Stromal cell of bone marrow (primary cell): Measurements from ENCODE around the gene PPP2R3B.
"Not testable (repeated sequence)": the region's sequence is repeated elsewhere in the genome, so short reads cannot be mapped to it uniquely, and the experiment has no call there.

Source experiments
- DNase-seq: peaks from one replicate; pipeline ENCODE4 v3.0.0-alpha.2; 2012; ENCODE audit warnings: low read depth

The PPP2R3B gene

GRCh38 chrX:353566-354535, 32.9 kb downstream of the PPP2R3B start:
- DNase-seq, result no peak

- no peak for DNase-seq
Measured at GRCh38 chrX:352582-353314, 34.0 kb downstream of the PPP2R3B start.

- no peak for DNase-seq
Measured at GRCh38 chrX:352181-352580, 34.5 kb downstream of the PPP2R3B start.

GRCh38 chrX:351736-352135, 35.0 kb downstream of the PPP2R3B start:
- DNase-seq, result no peak

- DNase-seq, result not testable (repeated sequence)
Measured at GRCh38 chrX:351324-351641, 35.4 kb downstream of the PPP2R3B start.

GRCh38 chrX:350534-351323, 36.0 kb downstream of the PPP2R3B start:
- no peak for DNase-seq

- no peak for DNase-seq
Measured at GRCh38 chrX:350148-350533, 36.6 kb downstream of the PPP2R3B start.

- no peak for DNase-seq
Measured at GRCh38 chrX:349702-350101, 37.0 kb downstream of the PPP2R3B start.

- no peak for DNase-seq
Measured at GRCh38 chrX:349196-349595, 37.5 kb downstream of the PPP2R3B start.

- DNase-seq, result no peak
Measured at GRCh38 chrX:348461-349117, 38.1 kb downstream of the PPP2R3B start.

GRCh38 chrX:347351-348117, 39.2 kb downstream of the PPP2R3B start:
- no peak for DNase-seq

GRCh38 chrX:346034-346813, 40.5 kb downstream of the PPP2R3B start:
- DNase-seq, result no peak

- no peak for DNase-seq
Measured at GRCh38 chrX:345020-345925, 41.4 kb downstream of the PPP2R3B start.

- no peak for DNase-seq
Measured at GRCh38 chrX:344371-344901, 42.3 kb downstream of the PPP2R3B start.

GRCh38 chrX:341541-342101, 45.1 kb downstream of the PPP2R3B start:
- no peak for DNase-seq

- DNase-seq, result no peak
Measured at GRCh38 chrX:340641-341423, 45.9 kb downstream of the PPP2R3B start.

- DNase-seq, result no peak
Measured at GRCh38 chrX:340121-340520, 46.6 kb downstream of the PPP2R3B start.

GRCh38 chrX:338836-339400, 47.8 kb downstream of the PPP2R3B start:
- DNase-seq, result no peak
